SIG-M5 treated with dmso at 0.1 percent for 504 hours (cell line): ENCODE results near the gene EPB41.
A peak's percentile ranks its signal among the peaks of the same experiment; 100 is the strongest.

Experiments used
- DNase-seq: peaks from one replicate; lab custom pipeline; 2025; ENCODE audit not compliant: unreplicated experiment; lab: John Stamatoyannopoulos, UW

Gene EPB41

DNA sequence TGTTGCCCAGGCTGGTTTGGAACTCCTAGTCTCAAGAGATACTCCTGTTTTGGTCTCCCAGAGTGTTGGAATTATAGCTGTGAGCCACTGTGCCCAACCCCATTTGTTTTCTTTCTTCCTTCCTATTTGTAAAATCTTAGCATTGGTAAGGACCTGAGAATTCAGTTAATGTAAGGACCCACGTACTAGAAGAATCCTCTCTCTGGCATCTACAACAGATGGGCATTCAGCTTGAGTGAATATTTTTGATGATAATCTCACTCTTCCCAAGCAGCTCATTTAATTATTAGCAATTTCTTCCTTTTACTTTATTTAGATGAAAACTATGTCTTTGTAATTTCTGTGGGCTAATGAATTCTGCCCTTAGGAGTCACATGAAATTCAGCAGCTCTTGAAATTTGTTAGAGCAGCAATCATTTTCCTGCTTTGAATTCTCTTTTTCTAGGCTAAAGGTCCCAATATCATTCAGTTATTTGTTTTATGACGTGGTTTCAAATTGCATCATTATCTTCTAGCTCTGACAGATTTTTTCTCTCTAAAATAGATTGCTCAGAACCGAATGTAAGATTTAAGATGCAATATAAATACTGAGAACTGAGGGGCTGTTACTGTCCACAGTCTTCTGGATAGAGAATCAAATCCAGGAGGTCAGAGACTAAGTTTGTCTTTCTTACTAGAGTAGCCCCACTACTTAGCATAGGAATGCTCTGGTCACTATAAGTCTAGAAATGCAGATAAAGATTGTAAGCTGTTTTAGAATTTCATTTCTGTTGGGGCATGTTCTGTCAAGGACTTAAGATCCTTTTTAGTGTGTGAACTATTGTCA lies 59.4 kb downstream of the EPB41 start:
- no peak for DNase-seq

DNA sequence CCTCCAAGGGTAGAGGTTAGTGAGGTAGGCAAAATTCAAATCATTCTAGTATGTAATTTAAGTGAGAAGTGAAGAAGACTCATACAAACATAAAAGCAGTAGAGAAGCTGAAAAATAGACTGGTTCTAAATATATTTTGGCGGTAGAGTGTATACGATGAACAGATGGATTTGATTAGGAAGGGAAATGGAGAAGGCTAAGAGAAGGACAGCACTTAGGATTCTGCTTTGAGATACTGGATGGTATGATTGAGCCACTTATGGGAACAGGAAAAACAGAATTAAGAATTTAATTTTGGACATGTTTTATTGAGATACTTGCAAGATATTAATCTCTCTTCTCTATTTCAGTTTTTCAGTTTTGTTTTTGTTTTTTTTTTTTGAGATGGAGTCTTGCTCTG lies 60.1 kb downstream of the EPB41 start:
- DNase-seq: no peak

DNA sequence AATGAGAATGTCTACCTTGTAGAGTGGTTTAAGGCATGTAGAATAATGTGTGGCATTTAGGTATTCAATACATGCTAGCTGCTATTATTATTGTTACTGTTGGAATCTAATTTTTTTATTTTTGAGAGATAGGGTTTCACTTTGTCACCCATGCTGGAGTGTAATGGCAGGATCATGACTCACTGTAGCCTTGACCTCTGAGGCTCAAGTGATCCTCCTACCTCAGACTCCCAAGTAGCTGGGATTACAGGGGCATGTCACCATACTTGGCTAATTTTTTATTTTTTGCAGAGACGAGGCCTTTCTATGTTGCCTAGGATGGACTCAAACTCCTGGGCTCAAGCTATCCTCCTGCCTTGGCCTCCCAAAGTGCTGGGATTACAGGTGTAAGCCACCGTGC lies 61.9 kb downstream of the EPB41 start:
- DNase-seq: no peak

DNA sequence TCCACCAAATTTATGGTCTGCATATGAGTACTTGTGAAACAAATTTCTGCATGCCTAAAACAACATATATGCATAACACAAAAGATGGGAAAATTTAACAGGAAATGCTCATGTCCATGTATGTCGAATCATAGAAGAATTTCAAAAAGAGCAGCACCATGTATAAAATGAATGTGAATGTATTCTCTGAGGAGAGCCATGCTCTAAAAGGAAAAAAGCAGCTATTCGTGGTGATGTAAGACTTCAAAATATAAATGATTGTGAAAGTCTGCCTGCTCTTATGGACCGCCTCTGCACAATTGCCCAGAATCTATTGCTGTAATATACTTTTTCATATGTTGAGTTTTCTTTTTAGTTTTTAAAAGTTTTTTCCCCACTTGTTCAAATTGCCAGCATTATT lies 66.8 kb downstream of the EPB41 start:
- peak; percentile 27 for DNase-seq

DNA sequence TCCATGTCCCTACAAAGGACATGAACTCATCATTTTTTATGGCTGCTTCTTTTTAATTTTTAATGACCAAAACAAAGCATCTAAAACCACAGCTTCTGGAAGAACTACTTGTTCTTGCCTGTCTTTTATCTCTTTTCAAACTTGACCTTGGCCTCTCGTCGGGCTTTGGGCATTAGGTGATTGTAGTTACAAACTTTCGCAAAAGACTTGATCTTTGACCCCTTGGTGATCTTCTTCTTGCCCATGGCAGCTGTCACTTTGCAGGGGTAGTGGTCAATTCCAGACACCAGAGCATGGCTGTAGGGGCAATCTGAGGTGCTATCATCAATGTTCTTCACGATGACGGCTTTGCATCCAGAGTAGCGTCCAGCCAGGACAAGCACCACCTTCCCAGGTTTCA lies 67.8 kb downstream of the EPB41 start:
- DNase-seq: no peak

DNA sequence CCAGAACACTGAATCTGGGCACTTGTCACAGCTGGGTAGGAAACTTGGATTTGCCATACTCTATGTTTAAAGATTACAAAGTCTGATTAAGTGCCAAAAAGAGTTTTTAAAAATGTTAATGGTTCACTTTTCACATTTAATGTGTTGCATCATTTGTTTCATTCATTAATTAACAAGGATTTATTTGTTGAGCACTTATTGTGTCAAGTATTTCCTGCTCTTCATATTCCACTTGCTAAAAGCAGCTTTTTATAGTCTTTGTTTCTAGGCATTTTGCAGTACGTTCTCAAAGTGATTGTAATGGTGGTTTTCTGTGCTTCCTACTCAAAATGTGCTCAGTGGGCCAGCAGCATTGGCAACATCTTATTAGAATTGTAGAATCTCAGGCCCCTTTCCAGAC lies 68.7 kb downstream of the EPB41 start:
- DNase-seq: no peak

DNA sequence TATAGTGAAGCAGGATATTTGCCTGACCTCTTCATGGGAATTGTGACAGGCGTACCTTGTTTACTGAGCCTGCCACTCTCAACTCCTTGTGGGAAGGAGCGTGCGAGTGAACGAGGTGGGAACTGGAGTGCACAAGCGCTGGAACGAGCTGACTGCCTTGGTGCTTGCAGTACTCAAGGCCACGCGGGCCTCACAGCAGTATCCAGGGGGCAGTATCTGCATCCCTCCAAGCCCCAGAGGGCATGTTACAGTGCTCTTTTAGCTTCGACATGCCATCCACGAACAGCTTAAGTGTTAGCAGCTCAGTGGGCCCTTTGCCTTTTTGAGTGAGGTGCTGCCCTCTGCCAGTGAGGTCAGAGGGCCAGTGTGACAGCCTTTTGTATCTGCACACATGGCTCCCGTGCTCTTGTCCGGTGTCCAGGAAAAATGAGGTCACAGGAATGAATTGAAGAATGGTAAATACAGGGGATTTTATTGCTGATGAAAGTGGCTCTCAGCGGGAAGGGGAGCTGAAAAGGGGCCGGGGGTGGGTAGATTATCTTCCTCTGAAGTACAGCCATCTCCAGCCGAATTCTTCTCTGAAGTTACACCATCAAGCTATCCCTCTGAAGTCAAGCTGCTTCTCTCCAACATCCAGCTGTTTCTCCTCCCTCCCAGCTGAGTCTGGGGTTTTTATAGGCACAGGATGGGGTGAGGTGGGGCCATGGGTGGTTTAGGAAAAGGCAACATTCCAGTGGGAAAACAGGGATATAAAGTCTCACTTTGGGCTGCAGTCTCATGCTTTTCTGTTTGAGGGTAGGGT lies 69.3 kb downstream of the EPB41 start:
- no peak for DNase-seq

DNA sequence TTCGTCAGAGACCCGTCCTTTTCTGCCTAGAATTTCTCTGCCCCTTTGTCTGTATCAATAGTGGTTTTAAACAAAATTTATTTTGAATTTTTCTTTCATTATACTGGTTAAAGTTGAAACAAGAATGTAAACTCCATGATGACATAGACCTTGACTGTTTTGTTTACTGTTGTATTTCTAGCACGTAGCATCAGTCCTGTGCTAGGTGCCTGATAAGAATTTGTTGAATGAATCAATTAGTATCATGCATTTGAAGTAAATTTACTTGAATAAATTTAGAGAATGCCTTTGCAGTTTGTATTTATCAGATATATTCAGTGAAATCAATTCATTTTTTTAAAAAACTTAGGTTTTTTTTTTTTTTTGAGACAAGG lies 69.9 kb downstream of the EPB41 start:
- no peak for DNase-seq

DNA sequence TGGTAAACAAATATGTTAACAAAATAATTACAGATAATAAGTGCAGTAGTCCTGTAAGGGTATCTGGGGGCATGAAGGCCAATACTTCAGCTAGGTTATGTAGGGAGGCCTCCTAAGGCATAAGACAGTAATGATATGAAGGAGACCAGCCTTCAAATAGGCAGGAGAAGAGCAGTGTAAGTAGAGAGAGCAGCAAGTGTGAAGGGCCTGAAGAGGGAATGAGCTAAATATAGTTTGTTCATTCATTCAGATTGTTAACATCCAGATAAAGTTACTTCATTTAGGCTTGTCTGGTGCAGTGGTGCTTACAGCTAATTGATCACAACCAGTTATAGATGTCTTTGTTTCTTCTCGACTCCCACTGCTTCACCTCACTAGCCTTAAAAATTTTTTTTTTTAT lies 71.1 kb downstream of the EPB41 start:
- no peak for DNase-seq

DNA sequence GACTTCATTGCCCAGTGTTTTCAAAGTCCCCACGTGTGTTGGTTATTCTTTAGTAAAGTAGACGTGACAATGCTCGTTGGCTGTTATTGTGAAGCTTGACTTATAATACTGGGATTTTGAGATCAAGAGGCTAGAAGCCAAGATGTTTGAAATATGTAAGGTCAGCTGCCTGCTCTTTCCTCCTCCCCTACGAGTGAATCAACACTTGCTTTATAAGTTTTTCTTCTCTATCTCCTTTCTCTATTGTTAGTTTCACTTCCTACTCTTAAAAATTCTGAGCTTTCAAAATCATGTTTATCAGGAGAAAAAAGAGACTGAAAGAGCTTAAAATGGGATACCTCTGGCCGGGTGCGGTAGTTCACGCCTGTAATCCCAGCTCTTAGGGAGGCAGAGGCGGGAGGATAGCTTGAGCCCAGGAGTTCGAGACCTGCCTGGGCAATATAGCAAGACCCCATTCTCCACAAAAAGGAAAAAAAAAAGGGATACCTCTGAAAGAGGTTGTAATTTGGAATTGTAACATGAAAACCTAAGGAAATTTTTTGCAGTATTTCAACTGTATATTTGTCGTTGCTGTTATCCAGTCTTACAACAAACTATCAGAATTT lies 72.0 kb downstream of the EPB41 start:
- DNase-seq: peak; percentile 81

DNA sequence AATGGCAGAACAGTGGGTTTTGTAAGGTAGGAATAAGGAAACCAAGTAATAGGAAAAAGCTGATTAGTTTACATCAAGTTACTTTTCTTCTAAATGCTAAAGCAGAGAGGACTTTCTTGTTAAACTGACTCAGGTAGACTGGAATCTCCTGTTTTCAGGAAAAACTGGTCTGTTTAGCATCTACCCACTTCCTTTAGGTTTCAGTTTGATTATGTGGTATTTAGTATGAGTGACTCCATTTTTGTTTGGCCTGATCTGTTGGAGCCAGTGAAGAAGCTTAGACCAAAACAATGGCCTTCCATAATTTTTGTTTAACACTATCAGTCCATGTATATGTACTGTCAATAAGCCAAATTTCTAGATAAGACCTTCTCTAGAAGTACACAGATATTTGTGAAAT lies 88.4 kb downstream of the EPB41 start:
- DNase-seq: no peak

DNA sequence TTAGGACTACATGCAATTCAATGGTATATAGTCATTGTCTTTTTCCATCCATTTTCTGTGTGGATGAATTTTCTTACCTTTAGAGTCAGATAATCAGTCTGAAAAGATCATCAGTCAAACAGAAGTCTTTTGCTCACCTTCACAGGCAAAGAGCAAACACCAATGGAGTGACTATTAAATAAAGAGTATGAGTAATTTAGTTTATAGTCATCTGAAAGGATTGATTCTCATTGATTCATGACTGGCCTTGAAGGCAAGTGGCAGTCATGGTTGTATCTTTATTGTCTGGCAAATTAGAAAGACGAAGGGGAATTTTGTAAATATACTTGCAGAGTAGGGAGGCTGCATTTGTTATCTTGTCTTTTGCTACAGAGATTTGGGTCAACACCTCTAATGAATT lies 89.9 kb downstream of the EPB41 start:
- DNase-seq: no peak

DNA sequence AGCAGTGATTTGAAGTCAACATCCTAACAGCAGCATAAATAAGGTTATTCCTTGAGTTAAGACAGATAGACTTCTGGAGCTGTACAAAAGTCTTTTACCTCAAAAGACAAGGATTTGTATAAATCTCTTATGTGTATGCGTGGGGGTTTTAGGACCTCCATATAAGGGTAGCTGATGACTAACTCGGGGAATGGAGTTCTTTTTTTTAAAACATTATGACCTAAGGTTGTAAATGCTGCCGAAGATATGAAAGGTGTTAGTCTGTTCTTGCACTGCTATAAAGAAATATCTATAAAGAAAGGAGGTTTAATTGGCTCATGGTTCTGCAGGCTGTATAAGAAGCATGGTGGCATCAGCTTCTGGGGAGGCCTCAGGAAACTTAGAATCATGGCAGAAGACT lies 90.4 kb downstream of the EPB41 start:
- DNase-seq: no peak

DNA sequence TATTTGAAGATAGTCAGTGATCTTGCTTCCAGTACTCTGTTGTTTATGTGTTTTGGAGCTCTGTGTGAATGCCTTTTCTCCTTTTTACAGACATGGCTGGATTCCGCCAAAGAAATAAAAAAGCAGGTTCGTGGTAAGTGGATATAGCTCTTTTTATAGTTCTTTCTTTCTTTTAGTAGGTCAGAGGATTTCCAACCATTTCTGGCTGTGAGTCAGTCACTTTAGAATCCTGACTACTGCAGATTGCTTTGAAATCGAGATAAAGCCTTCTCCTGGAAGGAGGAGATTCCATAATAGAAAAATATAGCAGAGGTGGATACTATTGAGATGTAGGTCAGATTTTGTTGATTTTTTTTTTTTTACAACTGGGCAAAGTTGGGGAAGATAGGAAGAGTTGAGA lies 97.4 kb downstream of the EPB41 start:
- no peak for DNase-seq

DNA sequence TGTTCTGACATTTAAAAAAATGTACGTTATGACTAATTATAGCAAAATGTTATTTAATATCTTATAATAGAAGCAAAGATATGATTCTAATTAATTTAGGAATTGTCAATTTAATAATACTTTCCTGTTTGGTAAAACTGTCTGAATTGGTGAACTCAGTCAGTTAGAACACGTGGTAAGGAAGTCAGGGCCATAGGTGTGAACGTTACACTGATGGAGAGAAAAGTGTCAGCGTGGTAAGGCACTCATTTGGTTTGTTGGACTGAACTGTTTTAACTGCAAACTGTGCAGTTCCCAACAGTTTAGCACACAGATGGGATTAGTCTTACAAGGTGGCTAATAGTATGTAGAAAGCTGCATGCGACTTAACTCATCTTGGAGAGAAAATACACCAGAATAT lies 102.9 kb downstream of the EPB41 start:
- DNase-seq: no peak

DNA sequence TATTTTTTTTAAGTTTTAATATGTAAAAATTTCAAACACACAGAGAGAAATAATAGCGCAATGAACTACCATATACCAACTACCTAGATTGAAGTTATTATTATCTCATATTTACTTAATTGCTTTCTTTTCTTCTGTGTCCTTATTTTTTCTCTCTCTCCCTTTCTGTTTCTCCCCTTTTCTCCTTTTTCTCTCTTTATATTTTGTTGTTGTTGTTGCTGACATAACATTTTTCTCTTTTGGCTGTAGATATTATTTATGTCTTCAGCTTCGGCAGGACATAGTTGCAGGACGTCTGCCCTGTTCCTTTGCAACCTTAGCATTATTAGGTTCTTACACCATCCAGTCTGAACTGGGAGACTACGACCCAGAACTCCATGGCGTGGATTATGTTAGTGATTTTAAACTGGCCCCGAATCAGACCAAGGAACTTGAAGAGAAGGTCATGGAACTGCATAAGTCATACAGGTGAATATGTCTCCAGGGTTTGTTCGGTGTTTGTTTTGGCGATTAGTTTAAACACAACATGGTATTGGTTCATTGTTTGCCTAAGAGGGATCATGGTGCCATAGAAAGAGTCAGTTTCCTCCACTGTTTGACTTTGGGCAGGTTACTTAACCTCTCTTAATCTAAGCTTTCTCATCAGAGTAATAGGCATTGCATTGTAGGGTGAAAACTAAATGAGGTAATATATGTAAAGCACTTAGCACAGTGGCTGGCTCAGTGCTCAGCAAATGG lies 103.8 kb downstream of the EPB41 start:
- DNase-seq: no peak

DNA sequence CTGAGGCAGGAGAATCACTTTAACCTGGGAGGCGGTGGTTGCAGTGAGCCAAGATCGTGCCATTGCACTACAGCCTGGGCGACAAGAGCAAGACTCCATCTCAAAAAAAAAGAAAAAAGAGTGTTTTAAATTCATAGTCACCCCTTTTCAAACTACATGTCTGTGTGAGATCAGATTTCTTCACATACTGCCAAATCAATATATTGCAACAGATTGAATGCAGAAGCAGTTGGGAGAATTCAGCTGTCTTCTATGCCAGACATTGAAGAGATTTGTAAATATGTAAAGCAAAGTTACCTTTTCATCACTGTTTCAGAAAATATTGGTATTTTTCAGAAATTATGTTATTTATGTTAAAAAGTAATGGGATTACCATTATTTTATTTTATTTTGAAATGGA lies 108.3 kb downstream of the EPB41 start:
- no peak for DNase-seq

DNA sequence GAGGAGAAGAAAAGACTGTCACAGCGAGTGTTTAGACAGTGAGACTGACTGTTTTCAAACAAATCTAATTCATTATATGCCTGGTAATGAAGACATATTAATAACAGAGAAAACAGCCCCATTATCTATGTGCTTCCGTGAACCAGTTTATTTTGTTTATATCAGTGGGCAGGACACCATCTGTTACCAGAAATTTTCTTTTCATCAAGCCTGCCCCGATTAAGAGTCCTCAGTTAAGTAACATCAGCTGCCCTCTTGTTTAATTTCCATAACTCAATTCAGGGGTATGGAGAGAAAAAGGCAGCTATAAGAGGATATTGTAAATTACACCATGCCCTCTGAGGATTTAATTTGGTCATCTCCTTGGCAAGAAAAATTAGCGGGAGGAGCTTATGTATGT lies 115.3 kb downstream of the EPB41 start:
- DNase-seq: no peak

DNA sequence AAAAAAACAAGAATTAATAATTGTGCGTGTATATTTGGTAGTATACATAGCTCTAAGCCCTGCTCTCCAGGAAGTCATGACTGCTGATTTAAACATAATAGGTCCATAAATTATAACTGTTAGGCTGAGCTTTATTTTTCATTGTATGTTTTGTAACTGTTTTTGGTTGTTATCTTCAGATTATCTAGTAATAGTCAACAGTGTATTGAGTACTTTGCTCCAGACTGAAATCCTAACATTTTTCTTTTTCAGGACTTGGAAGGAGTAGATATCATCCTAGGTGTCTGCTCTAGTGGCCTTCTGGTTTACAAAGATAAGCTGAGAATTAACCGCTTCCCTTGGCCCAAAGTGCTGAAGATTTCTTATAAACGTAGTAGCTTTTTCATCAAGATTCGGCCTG lies 118.5 kb downstream of the EPB41 start:
- no peak for DNase-seq

DNA sequence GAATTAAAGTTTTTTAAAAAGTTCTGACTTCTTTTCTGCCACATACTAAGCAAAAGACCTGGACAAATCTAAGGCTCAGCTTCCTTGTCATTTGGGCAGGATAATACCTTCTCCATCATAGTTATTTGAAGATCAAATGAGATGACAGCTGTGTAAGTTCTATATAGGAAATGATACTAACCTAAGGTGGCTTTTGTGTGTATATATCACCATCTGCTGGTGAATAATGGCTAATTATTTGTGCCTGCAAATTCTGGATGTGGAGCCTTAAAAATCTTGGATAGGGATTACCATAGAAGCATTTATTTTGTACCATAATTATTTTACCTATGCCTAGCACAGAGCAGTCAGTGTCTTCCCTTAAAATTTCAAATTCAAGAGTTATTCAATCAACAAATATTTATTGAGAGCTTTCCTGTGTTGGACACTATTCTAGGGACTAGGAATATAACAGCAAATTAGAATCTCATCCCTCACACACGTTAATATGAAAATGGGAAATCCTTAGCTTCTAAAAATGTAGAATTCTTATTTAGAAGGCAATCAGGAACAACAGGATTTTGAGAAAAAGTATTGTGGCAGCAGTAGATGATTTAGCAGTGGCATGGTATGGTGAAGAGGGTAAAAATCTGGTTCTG lies 119.6 kb downstream of the EPB41 start:
- peak; percentile 38 for DNase-seq
